ENCODE measurements around the gene VASN.

DNA sequence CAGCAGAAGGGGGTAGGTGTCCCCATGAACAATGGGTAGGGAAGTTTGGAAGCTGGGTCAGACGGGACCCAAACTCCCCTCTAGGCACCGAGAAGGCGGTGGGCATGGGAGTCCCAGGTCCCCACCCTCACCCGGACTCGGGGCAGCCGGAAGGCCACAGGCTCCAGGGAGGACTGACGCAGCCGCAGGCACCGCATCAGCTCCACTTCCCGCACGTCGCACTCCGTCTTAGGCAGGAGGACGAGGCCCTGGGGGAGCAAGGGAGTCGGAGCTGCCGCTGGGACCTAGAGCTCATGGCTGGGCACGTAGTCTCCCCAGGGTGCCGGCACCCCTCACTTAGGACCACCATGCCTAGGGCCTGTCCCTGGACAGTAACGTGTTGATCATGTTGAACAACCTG lies 13.4 kb upstream of the VASN start:
- TF ChIP-seq, protein P1, sequence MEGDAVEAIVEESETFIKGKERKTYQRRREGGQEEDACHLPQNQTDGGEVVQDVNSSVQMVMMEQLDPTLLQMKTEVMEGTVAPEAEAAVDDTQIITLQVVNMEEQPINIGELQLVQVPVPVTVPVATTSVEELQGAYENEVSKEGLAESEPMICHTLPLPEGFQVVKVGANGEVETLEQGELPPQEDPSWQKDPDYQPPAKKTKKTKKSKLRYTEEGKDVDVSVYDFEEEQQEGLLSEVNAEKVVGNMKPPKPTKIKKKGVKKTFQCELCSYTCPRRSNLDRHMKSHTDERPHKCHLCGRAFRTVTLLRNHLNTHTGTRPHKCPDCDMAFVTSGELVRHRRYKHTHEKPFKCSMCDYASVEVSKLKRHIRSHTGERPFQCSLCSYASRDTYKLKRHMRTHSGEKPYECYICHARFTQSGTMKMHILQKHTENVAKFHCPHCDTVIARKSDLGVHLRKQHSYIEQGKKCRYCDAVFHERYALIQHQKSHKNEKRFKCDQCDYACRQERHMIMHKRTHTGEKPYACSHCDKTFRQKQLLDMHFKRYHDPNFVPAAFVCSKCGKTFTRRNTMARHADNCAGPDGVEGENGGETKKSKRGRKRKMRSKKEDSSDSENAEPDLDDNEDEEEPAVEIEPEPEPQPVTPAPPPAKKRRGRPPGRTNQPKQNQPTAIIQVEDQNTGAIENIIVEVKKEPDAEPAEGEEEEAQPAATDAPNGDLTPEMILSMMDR (IDR thresholded peaks at IDR 0.05): no peak
- TF ChIP-seq POLR2AphosphoS5 (IDR thresholded peaks at IDR 0.05): no peak

Data from breast epithelium (tissue), 3 donors.